HG03432 (cell line): ENCODE results near the gene SPZ1.
"Not testable (repeated sequence)": the region's sequence is repeated elsewhere in the genome, so short reads cannot be mapped to it uniquely, and the experiment has no call there.

ENCODE experiments used
- ATAC-seq: cut with Tn5 transposase; IDR thresholded peaks from one replicate; pipeline ENCODE4 v1.9.1; 2021; ENCODE audit warnings: mild to moderate bottlenecking, moderate library complexity; ENCODE audit not compliant: unreplicated experiment

Gene SPZ1

DNA sequence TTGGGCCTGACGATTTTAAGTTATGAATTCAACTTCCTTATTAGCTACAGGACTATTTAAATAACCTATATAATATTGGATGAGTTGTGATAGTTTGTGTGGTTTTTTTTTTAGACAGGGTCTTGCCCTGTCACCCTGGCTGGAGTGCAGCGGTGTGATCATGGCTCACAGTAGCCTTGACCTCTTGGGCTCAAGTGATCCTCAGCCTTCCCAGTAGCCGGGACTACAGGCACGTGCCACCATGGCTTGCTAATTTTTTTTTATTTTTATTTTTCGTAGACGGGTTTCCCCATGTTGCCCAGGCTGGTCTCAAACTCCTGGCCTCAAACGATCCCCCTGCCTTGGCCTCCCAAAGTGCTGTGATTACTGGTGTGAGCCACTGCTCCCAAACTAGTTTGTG, 17.6 kb downstream of the SPZ1 start:
- no peak for ATAC-seq

DNA sequence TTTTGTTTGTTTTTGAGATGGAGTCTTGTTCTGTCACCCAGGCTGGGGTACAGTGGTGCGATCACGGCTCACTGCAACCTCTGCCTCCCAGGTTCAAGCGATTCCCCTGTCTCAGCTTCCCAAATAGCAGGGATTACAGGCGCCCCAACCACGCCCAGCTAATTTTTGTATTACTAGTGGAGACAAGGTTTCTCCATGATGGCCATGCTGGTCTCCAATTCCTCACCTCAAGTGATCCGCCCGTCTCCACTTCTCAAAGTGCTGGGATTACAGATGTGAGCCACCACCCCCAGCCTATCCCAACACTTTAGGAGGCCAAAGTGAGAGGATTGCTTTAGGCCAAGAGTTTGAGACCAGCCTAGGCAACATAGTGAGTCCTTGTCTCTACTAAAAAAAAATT, 19.3 kb downstream of the SPZ1 start:
- no peak for ATAC-seq

DNA sequence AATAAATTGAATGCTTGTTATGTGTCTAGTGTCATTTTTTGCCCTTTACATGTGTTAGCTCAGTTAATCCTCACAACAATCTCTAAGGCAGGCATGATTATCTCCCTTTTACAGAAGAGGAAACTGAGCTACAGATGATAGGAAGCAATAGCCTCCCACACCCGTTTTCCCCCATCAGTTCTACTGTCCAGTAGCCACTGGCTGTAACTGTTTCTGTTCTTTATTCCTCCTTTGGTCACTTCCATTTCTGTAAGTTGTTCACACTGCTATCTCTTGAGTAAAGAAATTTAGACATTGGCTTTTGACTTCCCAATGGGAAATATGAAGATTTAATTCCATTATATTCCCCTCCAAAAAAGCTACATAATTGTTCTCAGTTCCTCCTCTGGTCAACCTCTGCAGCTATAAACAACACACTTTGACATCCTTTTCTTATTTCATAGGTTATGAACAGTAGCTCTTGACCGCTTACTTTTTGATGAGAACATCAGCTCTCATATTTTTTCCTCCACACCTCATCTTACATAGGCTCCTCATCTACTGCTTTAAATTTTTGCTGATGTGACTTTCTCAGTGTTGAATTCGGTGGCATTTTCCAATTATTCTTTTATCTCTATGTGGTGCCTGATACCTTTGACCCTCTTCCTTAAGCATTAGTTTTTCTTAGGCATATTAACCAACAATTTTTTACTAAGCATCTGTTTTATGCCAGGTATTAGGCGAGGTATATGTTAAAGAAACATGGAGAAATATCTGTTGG, 21.4 kb downstream of the SPZ1 start:
- no peak for ATAC-seq

DNA sequence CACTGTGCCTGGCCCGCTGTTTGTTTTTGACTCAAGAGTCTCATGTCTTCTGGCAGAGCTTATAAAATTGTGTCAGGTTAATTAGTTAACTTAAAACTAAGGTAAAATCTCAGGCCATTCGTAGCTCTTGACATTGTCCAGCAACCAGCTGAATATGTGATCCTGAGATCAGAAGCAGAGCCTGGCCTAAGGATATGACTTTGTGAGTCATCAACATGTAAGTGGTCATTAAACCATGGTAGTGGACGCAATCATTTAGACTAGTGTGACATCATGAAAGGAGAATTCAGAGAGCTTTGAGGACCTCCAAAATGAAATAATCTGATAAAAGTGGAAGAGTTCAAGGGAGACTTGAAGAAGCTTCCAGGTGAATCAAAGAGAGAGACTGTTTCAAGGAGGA, 23.3 kb downstream of the SPZ1 start:
- ATAC-seq: no peak

DNA sequence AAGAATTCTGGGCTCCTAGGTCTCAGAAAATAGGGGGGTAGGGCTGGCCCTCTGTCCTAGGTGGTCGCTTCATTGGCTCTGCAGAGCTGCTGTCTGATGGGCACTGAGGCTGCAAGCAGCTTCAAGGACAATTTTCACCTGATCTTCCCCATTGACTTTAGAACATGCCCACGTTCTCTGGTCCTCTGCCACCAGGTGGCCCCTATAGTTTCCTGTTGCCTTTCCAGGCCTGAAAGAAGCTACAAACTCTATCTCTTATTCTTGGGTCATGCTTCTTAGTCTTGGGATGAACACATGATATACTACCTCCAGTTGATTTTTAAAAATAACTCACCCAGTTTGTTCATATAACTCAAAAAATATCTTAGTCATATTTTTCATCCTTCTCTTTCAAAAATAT, 26.3 kb downstream of the SPZ1 start:
- peak; percentile 40 for ATAC-seq

DNA sequence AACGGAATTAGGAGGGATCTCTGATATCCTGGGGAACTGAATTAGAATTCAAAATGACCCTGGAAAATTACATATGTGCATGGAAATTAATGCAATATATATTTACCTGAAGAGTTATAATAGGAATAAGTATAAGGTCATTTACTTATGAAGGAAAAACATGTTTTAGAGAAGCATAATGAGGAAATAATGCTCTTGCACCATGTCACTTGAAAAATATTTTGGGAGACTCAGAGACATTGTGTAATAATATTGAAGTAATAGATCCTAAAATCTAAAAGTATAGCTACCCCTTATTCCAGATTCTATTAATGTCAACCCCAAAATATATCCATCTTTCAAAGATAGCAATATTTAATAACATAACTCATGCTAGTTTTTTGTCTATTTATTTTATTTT, 28.4 kb downstream of the SPZ1 start:
- no peak for ATAC-seq

DNA sequence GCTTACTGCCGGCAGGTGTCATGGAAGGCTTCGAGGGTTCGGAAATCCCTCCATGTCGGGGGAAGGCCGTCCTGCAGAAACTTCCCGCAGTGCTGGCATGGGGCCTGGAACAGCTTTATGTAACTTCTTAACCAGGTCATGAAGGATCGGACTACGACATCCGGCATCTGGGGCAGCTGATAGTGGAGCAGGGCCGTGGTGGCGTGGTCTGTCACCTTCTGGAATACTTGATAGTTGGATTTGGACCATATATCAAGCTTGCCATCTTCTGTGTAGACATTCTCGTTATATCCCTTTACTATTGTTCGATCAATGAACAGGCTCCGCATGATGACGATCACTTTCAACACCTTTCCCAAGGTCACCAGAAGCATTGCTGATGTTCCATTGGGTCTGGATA, 31.2 kb downstream of the SPZ1 start:
- ATAC-seq: not testable (repeated sequence)

DNA sequence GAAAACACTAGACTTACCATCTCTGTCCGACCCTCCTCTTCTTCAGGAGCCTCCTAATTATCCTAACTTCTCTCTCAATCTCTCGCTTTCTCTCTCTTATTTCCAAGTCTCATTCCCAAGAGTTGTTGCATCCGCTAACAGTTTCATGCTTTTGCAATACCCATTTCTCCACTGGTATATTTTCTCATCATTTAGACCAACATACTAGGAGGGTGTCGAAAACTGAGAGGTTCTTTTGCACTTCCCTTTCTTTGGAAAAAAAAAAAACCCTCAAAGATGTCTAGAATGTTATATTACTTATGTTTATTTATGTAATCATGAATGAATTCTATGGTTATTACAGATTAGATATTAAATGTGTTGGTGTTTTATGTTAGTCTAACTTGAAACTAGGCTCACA, 35.9 kb downstream of the SPZ1 start:
- ATAC-seq: no peak

DNA sequence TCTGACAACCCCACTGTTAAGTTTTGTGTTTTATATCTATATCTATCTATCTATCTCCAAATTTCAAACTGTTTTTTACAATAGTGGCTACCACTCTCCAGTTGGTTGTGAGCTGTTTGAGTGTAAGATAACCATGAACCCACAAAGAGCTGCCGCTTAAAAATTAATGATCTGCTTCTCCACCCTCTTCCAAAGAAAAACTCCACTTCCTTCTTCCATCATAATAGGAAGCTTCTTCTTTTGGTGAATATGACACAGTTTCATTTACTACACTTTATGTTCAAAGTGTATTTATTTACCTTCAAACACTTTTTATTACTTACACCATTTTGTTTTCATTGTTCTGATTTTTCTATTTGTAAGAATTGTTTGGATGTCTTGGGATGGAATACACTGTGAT, 37.9 kb downstream of the SPZ1 start:
- ATAC-seq: no peak

DNA sequence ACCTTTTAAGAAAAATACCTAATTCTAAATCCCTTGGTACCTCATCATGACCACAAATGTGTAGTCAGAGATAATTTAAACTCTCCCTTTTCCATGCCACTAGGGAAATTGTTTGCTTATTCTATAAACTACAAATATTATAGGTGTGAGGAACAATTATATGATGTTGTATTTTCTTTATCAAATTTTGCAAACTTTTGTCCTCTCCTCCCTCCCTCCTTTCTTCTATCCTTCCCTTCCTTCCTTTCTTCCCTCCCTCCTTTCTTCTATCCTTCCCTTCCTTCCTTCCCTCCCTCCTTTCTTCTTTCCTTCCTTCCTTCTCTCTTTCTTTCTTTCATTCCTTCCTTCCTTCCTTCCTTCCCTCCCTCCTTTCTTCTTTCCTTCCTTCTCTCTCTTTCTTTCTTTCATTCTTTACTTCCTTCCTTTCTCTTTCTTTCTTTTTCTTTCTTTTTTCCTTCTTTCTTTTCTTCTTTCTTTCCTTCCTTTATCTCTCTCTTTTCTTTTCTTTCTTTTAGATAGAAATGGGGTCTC, 41.2 kb downstream of the SPZ1 start:
- ATAC-seq: no peak

DNA sequence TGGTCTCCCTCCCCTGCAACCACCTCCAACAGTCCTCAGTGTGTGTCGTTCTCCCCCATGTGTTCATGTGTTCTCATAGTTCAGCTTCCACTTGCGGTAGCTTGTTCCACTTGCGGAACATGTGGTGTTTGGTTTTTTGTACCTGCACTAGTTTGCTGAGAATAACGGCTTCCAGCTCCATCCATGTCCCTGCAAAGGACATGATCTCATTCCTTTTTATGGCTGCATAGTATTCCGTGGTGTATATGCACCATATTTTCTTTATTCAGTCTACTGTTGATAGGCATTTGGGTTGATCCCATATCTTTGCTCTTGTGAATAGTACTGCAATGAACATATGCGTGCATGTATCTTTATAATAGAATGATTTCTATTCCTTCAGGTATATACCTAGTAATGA, 45.1 kb downstream of the SPZ1 start:
- ATAC-seq: no peak

DNA sequence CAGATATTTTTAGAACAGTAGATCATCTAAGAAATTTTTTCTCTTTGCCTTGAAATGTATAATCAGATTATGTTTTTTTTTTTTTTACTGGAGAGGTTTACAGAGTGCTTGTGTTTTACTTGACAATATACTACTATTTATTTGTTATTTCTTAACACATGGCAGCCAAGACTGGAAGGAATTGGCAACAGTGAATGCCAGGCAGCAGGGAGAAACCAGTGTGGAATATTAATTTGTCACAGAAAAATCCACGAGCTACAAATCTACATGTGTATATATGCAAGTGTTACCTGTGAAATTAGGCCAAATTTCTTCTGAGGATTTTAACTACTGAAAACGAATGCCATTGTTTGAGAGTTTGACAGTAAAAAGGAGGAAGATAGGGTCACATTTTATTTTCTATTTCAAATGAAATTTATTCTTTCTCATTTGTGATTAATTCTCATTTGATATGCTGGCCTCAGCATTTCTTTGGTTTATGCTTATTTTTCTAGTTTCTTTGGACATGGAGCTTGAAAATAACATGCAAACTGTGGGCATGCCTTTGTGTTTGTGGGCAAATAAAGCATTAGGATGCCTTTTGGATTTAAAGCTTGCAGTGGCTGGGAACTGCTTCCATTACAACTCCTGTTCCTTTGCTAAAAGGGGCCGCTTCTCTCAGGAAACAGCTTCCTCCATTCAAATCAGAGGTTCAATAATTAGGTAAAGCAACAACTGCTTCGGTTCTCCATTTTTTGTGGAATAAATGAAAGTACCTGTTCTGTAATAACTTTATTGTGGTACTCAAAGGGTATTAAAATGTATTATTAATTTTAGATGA, 49.1 kb downstream of the SPZ1 start:
- ATAC-seq: no peak

DNA sequence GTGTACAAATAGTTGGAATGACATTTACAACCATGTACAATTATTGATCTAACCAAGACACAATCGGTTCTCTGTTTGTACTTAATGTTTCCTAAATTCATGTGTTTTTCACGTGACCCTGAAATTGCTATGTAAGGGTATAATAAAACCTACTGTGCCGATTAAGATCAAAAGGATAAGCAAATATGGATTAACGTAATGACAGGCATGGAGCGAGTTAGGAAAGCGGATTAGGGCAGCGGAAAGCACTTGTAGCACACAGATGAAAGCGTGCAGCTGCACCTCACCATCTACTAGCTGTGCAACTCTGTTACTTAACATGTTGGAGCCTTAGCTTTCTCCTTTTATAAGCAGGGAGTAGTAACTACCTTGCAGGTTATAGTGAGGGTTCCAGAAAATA, 49.7 kb downstream of the SPZ1 start:
- no peak for ATAC-seq

DNA sequence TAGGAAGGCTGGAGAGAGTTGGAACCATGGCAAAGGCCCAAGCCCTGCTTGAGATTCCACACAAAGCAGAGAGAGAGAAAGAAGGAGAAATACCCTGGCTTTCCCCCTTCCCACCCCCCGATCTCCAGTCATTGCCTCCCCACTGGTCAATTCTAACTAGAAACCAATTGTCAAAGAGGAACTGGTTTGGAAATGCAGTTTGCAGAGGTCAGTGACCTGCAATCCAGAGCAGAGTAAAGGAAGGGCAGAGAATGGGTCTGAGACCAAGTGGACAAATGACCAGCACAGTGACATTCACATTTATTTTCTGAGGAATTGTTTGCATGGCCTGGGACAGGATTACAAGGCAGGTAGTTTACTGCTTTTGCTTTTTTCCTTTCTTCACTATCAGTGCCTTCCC, 50.6 kb downstream of the SPZ1 start:
- no peak for ATAC-seq
